Activated T-cell treated with anti-CD3 and anti-CD28 coated beads, Interleukin-2, amount 50 U/mL, for 24 hours (primary cell): ENCODE results near the gene PCK1.

ENCODE experiments used
- DNase-seq: peaks from one replicate; pipeline ENCODE4 v3.0.0-alpha.2; 2020
- H3K27ac Mint-ChIP-seq: 2 replicates; pipeline ENCODE4 v1.8.0; 2020; ENCODE audit warnings: mild to moderate bottlenecking, mixed read lengths
- H3K27me3 Mint-ChIP-seq: 2 replicates; pipeline ENCODE4 v1.8.0; 2020; ENCODE audit warnings: mixed read lengths
- H3K36me3 Mint-ChIP-seq: 2 replicates; pipeline ENCODE4 v1.8.0; 2020; ENCODE audit warnings: low read depth, mixed read lengths
- H3K4me1 Mint-ChIP-seq: 2 replicates; pipeline ENCODE4 v1.8.0; 2020; ENCODE audit warnings: low read depth, mixed read lengths
- H3K4me3 Mint-ChIP-seq: 2 replicates; pipeline ENCODE4 v1.8.0; 2020; ENCODE audit warnings: mild to moderate bottlenecking, moderate library complexity, mixed read lengths
- H3K9me3 Mint-ChIP-seq: 2 replicates; pipeline ENCODE4 v1.8.0; 2020; ENCODE audit warnings: mixed read lengths

Gene PCK1

DNA sequence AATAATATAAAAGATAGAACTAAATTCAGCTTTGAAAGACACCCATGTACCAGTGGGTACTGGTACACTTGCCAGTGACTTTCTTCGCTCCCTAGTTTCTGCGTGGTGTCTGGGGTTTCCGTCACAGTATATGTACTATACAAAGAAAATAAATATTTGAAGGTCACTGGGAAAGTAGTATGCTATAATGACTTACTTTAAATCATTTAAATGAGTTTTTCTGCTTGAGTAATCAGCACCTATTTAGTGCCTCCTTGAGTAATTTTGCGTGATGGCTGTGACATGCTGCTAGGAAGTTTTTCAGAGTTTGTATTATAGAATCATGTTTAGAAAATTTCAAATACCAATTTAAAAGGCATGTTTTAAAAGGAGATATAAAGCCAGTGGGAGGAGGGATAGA is 32.8 kb upstream of the PCK1 start:
- peaks cover 4% of the 10 kb centered on the region for H3K27me3 Mint-ChIP-seq
- H3K27ac Mint-ChIP-seq, result no peak overlapping the region
- no peaks in the 10 kb centered on the region for H3K4me1 Mint-ChIP-seq
- no peak overlapping the region for H3K4me3 Mint-ChIP-seq
- DNase-seq, result no peak
- no peaks in the 10 kb centered on the region for H3K36me3 Mint-ChIP-seq
- no peaks in the 10 kb centered on the region for H3K9me3 Mint-ChIP-seq

DNA sequence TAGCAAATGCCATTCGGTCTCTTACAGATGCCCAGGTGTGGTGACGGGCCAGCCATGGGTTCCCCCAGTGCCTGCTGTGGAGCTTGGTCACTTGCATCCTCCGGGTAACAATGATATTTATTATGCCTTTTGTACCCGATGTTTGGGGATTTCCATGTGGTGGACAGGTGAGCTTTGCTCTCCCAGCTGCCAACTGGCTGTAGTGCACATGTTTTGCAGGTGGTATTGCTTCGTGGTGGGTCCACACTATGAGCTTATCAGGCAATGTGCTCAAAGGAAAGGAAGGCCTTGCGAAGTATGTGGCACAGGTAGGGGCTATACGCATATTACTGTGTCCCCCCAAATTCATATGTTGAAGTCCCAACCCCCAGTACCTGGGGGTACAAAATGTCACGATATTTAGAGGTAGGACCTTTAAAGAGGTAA is 31.7 kb upstream of the PCK1 start:
- H3K27ac Mint-ChIP-seq, result no peak overlapping the region
- H3K36me3 Mint-ChIP-seq, result no peaks in the 10 kb centered on the region
- H3K4me1 Mint-ChIP-seq, result no peaks in the 10 kb centered on the region
- H3K27me3 Mint-ChIP-seq, result peaks cover 13% of the 10 kb centered on the region
- DNase-seq, result no peak
- no peaks in the 10 kb centered on the region for H3K9me3 Mint-ChIP-seq
- H3K4me3 Mint-ChIP-seq, result no peak overlapping the region

DNA sequence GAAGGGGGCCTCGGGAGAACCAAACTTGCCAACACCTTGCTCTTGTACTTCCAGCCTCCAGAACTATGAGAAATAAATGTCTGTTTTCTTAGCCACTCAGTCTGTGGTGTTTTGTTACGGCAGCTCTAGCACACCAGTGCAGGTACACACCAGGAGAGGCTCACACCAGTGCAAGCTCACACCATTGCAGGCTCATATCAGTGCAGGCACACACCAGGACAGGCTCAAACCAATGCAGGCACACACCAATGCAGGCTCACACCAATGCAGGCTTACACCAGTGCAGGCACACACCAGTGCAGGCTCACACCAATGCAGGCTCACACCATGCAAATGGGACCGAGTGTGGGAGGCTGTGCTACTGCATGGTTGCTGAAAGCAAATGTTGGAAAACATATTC is 31.1 kb upstream of the PCK1 start:
- no peak overlapping the region for H3K27ac Mint-ChIP-seq
- H3K27me3 Mint-ChIP-seq, result peaks cover 19% of the 10 kb centered on the region
- DNase-seq, result no peak
- H3K9me3 Mint-ChIP-seq, result no peaks in the 10 kb centered on the region
- H3K4me1 Mint-ChIP-seq, result no peaks in the 10 kb centered on the region
- no peaks in the 10 kb centered on the region for H3K36me3 Mint-ChIP-seq
- no peak overlapping the region for H3K4me3 Mint-ChIP-seq

DNA sequence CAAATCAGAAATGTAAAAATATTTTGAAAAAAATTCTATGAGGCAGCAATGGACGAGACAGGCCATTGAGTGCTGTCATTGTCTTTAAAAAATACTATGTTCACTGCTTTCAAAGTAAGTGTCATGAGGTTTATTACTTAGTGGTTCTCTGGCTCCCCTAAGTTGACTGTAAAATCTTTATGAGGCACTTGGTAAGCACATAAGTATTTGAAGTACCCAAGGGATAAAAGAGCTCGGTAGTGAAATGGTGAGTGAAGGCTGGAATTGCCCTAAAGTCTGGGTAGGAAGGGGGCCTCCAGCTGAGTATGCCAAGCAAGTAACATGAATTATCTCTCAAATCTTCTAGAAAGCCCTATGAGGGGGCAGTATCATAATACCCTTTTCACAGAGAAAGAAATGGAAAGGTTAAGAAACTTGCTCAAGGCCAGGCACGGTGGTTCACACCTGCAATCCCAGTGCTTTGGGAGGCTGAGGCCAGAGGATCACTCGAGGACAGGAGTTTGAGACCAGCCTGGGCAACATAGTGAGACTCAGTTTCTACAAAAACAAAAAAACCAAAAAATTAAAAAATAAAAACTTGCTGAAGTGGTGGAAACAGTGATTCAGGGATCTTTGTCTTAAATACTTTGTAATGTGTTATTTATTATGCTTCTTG is 30.5 kb upstream of the PCK1 start:
- no peaks in the 10 kb centered on the region for H3K36me3 Mint-ChIP-seq
- peaks cover 23% of the 10 kb centered on the region for H3K27me3 Mint-ChIP-seq
- no peaks in the 10 kb centered on the region for H3K9me3 Mint-ChIP-seq
- H3K4me1 Mint-ChIP-seq, result no peaks in the 10 kb centered on the region
- H3K4me3 Mint-ChIP-seq, result no peak overlapping the region
- no peak overlapping the region for H3K27ac Mint-ChIP-seq
- DNase-seq, result no peak

DNA sequence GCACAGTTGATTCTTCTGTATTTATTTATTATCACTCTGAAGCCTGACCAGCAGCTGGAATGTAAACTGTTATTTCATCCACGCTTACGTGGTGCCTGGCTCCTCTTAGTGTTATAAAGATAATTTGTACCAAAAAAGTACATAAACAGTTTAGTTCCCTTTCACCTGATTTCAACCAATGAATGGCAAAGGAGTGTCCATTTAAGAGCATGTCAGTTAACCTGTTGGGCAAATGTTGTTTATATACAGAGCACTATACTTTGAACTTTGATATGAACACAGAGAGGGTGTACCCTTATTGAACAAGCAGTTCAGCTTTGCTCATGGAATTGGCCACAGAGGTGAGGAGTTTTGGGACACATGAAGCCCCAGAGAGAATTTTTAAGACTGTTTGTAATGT is 28.8 kb upstream of the PCK1 start:
- Mint-ChIP-seq H3K36me3 (no peaks in the 10 kb centered on the region), H3K27ac (no peak overlapping the region), H3K4me3 (no peak overlapping the region), H3K27me3 (peaks cover 39% of the 10 kb centered on the region), H3K9me3 (no peaks in the 10 kb centered on the region), H3K4me1 (no peaks in the 10 kb centered on the region)
- no peak for DNase-seq

DNA sequence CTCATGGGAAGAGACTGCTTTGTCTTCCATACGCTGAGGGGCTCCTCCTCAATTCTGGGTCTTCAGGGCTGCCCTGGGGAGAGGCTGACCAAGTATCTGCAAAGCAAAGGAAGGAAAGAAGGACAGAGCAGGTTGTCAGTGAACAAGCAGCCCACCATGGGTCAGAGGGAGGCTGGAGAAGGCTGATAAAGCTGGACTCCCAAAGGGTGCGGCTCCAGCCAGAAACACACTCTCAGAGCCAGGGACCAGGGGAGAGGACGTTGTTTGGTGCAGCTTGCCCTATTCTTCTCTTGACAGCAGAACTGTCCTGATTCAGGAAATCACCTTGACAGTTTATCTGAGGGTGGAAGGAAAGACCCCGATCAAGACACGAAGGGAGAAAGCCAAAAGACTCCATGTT is 25.6 kb upstream of the PCK1 start:
- no peak for DNase-seq
- Mint-ChIP-seq H3K27me3 (peaks cover 56% of the 10 kb centered on the region), H3K4me3 (no peak overlapping the region), H3K36me3 (no peaks in the 10 kb centered on the region), H3K4me1 (no peaks in the 10 kb centered on the region), H3K9me3 (no peaks in the 10 kb centered on the region), H3K27ac (no peak overlapping the region)

DNA sequence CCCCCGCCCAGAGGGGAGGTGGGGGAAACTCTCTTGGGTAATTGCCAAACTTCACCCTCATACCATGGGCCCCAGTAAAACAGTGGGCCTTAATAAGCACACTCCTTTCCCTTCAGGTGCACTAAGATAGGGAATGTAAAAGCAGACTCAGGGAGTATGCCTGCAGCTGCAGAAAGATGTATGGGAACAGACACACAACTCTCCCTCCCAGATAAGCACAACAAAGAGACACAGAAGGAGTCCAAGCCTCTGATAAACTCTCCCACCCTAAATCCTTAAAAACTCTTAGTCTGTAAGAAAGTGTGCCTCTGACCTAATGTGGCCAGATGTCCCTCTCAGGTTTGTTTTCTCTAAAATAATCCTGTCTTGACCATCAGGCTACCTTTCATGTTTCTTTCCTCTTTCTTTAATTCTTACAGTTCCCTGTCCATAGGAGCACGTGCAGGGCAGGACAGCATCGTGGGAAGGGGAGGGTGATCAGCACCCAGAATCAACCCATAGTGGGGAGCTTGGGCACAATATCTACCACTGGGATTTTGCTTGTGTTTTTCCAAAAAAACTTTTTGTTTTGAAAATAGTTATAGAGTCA is 24.7 kb upstream of the PCK1 start:
- H3K9me3 Mint-ChIP-seq, result no peaks in the 10 kb centered on the region
- H3K27ac Mint-ChIP-seq, result no peak overlapping the region
- no peak for DNase-seq
- H3K27me3 Mint-ChIP-seq, result peaks cover 61% of the 10 kb centered on the region
- no peak overlapping the region for H3K4me3 Mint-ChIP-seq
- no peaks in the 10 kb centered on the region for H3K4me1 Mint-ChIP-seq
- H3K36me3 Mint-ChIP-seq, result no peaks in the 10 kb centered on the region

DNA sequence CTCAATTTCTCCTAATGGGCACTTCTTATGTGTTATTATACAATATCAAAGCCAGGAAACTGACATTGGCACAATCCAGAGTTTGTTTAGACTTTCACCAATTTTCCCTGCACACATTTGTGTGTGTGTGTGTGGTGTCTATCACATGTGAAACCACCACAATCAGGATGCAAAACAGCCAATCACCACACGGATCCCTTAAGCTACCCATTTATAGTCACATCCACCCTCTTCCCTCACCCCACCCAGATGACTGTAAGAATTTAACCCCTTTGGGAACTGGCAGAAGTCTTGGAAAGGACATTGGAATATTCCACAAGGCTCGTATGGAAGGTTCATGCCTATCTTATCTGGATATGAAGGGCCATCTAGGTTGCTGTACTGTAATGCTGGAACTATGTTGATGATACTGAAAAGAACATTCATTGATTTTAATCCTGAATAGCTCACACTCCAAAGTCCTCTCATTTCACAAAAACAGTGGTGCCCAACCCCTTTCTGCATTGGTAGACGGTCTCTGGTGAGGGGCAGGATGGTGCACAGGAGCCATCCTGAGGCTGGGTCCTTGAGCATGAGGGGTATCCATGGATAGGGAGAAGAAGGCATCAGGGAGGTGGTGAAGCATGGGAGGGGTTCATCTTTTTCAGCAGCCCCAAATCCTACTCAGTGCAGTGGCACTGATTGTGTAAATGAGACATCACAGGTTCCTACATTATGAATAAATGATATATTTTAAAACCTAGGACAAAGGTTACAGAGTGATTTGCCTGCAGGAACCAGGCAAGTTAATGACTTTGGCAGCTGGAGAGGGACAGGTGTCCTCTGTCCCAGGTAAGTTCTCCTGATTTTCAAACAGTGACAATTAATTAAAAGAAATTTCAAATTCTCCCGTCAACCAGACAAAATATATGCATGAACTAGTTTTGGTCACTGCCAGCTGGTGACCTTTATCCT is 23.9 kb upstream of the PCK1 start:
- Mint-ChIP-seq H3K27me3 (peaks cover 61% of the 10 kb centered on the region), H3K4me3 (no peak overlapping the region), H3K9me3 (no peaks in the 10 kb centered on the region), H3K4me1 (no peaks in the 10 kb centered on the region), H3K27ac (no peak overlapping the region), H3K36me3 (no peaks in the 10 kb centered on the region)
- no peak for DNase-seq

DNA sequence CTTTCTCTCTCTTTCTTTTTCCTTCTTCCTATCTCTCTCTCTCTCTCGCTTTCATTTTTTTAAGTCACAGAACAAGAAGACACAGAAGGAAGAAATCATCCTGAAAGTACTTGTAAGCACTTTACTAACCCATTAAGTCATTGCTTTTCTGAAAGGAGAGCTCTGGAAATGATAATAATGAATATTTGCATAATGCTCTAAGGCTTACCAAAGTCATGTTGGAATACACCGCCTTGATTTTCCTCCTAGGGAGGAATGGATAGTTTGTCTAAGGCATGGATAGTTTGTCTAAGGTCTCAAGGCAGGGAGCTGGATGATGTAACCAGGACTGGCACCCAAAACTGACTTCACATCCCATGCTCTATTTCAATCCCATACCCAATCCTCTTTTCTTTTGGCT is 23.1 kb upstream of the PCK1 start:
- H3K27me3 Mint-ChIP-seq, result peaks cover 58% of the 10 kb centered on the region

DNA sequence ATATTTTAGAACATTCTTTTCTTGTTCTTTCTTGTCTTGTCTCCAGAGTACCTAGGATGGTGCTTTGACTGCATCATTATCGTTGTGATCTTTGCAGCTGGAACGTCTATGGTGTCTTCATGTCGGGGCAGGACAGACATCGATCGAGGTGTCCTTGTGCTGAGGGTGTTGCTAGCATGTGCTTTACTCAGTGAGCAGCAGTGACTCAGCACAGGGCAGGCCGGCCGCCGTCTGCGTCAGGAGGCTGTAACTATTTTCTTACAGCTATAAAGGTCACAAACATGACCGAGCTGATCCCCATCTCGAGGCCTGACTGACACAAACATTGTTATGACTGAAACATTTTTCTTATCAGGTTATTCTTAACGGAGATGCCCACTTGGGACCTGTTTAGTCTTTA is 21.0 kb upstream of the PCK1 start:
- Mint-ChIP-seq H3K4me1 (no peaks in the 10 kb centered on the region), H3K27ac (no peak overlapping the region), H3K27me3 (peaks cover 52% of the 10 kb centered on the region), H3K4me3 (no peak overlapping the region), H3K36me3 (no peaks in the 10 kb centered on the region), H3K9me3 (no peaks in the 10 kb centered on the region)
- no peak for DNase-seq

More for the DNA sequence above, 23.1 kb upstream of the PCK1 start:
- Mint-ChIP-seq H3K36me3 (no peaks in the 10 kb centered on the region), H3K4me3 (no peak overlapping the region), H3K4me1 (no peaks in the 10 kb centered on the region), H3K27ac (no peak overlapping the region), H3K9me3 (no peaks in the 10 kb centered on the region)
- no peak for DNase-seq

DNA sequence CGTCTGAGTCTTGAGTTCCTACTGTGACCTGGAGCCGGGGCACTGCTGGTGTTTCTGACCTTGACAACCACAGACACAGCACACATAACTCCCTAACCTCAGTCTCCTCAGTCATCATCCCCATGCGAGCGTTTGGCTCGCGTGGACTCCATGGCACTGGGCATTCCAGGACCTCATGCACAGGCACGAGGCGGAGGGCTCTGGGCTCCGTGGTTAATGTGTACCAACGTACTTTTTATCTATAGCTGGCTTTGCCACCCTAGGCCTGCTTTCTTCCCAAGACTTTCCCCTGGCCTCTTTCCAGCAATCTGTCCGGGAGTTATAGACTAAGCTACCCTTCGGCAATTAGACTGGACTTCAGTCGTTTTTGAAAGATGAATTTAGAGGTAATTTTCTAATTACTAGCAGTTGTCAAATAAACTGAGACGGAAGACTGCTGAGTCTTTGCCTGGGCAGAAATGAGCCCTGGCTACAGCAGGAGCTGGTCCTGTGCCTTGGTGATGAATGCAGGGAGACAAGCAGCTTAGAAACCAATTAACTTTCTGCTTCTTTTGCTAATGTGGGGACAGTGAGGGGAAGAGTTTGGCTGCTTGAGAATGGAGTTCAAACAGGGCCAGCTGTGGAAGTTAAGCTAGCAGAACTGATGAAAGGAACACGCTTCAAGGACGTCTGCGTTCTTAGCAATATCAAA is 19.9 kb upstream of the PCK1 start:
- no peaks in the 10 kb centered on the region for H3K36me3 Mint-ChIP-seq
- H3K27ac Mint-ChIP-seq, result no peak overlapping the region
- peaks cover 49% of the 10 kb centered on the region for H3K27me3 Mint-ChIP-seq
- no peaks in the 10 kb centered on the region for H3K9me3 Mint-ChIP-seq
- peaks cover 7% of the 10 kb centered on the region for H3K4me1 Mint-ChIP-seq
- DNase-seq, result no peak
- H3K4me3 Mint-ChIP-seq, result no peak overlapping the region

DNA sequence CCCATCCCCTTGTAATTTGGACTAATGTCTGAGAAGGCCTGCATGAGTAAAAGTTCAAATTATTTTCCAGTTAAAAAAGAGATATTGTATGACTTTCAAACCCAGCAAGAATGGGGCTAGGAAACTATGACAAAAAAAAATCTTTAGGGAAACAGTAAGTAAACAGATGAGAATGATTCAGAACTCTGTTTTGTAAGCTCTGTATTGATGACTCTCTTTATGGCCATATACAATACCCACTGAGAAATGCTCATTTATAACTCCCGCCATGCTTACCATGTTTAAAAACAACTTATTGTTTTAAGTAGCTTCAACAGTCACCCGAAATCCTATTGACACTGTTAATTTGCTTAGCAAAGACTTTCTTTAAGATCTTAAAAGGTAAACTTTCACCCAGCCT is 17.2 kb upstream of the PCK1 start:
- Mint-ChIP-seq H3K4me3 (no peak overlapping the region), H3K9me3 (no peaks in the 10 kb centered on the region), H3K27me3 (peaks cover 40% of the 10 kb centered on the region), H3K27ac (no peak overlapping the region), H3K36me3 (no peaks in the 10 kb centered on the region), H3K4me1 (peaks cover 12% of the 10 kb centered on the region)
- DNase-seq, result no peak

DNA sequence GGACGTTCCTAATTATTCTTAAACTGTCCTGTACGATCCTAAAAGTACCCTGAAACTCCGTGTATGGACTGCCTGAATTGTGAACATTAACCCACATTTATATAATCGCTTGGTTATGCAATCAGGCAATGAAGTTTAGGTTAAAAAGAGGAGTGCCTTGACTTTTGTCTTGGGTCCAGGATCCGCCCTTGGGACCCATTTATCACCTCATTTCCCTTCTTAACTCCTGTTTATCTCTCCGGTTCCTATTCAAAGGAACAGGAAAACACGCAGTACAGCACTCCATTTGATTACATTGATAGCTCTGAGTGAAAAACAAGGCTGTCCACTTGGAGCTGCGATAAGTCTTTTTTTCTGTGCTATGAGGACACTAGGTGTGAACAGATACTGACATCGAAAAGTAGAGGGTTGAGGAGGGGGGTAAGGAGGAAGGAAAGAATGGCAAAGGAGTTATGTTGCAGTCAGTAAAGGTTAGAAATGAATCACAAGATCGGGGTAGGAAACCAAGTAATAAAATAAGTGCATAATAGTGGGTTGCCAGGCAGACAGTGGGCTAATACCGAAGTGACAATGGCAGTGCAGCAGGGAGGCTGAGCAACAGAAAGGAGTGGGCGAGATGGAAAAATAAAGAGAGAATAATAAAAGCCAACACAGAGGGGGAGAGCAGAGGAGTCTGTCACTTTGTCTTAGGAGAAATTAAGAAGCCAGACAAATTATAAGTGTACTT is 15.9 kb upstream of the PCK1 start:
- no peak overlapping the region for H3K27ac Mint-ChIP-seq
- peaks cover 33% of the 10 kb centered on the region for H3K27me3 Mint-ChIP-seq

More for the DNA sequence above, 15.9 kb upstream of the PCK1 start:
- Mint-ChIP-seq H3K9me3 (no peaks in the 10 kb centered on the region), H3K36me3 (no peaks in the 10 kb centered on the region), H3K4me1 (peaks cover 12% of the 10 kb centered on the region), H3K4me3 (no peak overlapping the region)
- DNase-seq, result no peak
